HG03025 (cell line): ENCODE results near the gene EI24.
A peak's percentile ranks its signal among the peaks of the same experiment; 100 is the strongest.
"Not testable (repeated sequence)": the region's sequence is repeated elsewhere in the genome, so short reads cannot be mapped to it uniquely, and the experiment has no call there.

Experiments
- ATAC-seq: cut with Tn5 transposase; IDR thresholded peaks from one replicate; pipeline ENCODE4 v1.9.1; 2021; ENCODE audit warnings: mild to moderate bottlenecking, moderate library complexity; ENCODE audit not compliant: unreplicated experiment, low FRiP score

The EI24 gene

DNA sequence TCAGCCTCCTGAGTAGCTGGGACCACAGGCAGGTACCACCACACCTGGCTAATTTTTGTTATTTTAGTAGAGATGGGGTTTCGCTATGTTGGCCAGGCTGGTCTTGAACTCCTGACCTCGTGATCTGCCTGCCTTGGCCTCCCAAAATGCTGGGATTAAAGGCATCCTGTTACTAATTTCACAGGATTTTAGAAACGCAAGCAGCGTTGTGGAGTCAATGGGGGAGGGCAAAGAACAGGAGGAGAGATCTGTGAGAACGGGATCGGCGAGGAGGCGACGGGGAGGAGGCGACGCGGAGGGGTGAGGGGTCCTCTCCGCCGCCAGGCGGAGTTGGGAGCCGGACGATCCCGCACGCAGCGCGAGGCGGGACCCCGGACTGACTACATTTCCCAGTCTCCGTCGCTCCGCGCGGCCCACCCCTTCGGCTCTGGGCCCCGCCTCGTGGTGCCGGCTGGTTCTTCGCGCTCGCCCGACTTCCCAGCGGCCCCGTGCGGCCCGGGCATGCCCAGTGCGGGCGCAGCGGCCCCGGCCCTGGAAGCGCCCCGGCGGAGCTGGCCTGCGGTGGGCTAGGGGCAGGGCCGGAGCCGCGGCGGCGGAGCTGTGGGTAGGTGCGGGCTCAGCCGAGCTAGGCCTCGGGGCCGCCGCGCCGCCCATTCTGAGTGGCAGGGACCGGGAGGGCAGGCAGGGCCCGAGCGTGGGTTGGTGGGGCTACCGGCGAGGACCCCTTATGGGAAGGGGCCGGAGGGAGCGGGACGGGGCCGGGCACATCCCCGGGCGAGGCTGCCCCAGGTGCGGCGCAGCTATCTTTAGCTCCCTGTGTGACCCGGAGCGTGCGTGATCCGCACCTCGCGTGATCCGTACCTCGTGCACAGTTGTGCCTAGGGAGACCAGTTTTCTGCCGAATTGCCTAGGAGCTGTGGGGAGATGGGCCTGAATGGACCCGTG, at the start of gene EI24:
Gene EI24, plus strand, starts transcription at position 508 of the 945 bp plus-strand sequence. CDS start 3,051 bp downstream, outside the sequence.
- ATAC-seq = peak; percentile 98

DNA sequence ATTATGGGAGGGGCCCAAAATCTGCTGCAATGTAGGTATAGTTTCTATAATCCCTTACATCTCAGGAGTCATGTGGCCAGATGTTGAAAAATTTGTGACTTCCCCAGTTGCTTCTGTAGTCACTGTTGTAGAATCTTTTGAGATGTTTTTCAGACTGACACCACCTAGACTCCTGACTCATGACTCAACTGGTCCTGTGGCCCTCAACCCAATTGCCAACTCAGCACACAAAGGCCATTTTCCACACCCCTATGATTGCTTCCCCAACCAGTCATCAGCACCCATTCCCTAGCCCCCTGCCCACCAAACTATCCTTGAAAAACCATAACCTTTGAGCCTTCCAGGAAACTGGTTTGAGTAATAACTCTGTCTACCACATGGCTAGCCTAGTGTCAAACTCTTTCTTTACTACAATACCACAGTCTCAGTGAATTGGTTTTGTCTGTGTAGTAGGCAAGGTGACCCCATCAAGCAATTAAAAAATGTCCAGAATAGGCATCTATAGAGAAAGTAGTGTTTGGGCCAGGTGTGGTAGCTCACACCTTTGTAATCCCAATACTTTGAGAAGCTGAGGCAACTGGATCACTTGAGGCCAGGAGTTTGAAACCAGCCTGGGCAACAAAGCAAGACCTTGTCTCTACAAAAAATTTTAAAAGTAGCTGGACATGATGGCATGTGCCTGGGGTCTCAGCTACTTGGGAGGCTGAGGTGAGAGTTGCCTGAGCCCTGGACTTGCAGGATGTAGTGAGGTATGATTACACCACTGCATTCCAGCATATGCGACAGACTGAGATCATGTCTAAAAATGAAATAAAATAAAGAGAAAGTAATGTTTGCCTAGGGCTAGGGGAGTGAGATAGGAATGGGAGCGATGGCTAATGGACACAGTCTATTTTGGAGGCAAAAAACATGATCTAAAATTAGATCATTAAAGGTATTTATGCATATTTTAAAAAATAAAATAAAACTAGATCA, 49.1 kb upstream of the EI24 start:
- no peak for ATAC-seq

DNA sequence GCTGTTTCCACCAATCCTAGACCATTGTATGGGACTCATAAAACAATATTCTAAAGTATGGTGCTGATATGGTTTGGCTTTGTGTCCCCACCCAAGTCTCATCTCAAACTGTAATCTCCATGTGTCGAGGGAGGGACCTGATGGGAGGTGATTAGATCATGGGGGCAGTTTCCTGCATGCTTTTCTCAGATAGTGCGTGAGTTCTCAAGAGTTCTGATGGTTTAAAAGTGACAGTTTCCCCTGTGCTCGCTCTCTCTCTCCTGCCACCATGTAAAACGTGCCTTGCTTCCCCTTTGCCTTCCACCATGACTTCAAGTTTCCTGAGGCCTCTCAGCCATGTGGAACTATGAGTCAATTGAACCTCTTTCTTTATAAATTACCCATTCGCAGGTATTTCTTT, 44.0 kb upstream of the EI24 start:
- ATAC-seq = no peak

DNA sequence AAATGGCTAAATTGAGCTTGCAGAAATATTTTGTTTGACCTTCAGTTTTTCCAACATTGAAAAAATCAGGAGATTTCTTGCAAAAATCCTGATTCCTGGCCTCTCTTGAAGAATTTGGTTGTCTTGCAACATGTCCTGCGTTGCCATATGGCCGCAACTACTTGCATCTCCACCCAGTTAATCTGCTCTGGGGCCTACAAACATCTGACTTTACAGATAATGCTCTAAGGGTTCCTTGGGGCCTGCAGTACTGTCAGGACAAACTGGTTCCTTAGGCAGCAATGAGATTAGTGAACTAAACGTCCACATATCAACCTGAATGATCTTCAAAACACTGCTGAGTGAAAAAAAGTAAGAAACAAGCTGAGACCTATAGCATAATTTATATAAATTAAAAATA, 36.6 kb upstream of the EI24 start:
- ATAC-seq = no peak

DNA sequence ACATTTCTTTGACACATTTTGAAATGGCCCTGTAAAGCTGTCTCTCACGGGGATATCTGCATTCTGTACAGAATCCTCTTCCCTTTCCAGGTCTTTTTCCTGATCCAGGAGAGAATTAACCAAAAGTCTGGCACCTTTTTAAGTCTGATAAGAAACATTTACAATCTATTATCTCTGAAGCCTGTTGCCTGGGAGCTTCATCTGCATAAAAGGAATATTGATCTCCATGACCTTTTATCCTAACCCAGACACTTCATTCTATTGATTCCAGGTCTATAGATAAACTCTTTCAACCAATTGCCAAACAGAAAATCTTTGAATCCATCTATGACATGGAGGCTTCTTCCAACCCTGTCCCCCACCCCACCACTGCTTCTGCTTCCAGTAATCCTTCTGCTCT, 33.7 kb upstream of the EI24 start:
- ATAC-seq = no peak

DNA sequence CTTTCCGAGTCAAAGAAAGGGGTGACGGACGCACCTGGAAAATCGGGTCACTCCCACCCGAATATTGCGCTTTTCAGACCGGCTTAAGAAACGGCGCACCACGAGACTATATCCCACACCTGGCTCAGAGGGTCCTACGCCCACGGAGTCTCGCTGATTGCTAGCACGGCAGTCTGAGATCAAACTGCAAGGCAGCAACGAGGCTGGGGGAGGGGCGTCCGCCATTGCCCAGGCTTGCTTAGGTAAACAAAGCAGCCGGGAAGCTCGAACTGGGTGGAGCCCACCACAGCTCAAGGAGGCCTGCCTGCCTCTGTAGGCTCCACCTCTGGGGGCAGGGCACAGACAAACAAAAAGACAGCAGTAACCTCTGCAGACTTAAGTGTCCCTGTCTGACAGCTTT, 32.4 kb upstream of the EI24 start:
- ATAC-seq = not testable (repeated sequence)

DNA sequence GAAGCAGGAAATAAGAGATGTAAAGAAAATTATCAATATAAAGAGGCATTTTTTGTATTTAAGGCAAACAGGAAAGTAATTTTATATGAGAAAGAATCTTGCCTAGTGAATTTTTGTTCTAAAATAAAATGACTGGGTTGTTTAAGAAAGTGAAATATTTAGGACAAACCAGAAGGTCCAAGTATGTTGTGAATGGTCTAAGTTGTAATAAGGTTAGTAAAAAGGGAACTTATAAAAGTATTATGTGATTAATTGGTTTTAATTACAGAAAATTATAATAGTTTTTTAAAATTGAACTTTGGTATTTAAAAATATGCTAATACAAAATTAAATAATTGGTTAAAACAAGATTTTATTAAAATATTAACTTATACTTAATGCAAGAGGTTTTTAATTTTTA, 26.6 kb upstream of the EI24 start:
- ATAC-seq = no peak

DNA sequence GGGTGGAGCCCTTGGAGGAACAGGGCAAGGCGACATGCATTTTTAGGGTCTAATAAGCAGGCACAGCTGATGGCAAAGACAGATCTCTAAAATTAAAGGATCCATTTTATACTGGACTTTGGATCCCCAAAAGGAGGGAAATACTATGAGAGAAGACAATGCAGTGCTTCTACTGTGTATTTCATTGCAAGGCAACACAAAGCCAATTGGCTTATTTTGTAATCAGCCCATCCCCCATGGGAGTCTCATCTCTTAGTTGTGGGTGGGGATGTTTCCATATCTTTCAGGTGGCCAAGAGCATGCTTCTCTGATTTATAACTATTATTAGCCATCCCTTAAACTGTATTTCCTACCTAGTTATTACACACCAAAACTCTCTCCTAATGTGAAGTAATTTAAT, 18.5 kb upstream of the EI24 start:
- no peak for ATAC-seq

DNA sequence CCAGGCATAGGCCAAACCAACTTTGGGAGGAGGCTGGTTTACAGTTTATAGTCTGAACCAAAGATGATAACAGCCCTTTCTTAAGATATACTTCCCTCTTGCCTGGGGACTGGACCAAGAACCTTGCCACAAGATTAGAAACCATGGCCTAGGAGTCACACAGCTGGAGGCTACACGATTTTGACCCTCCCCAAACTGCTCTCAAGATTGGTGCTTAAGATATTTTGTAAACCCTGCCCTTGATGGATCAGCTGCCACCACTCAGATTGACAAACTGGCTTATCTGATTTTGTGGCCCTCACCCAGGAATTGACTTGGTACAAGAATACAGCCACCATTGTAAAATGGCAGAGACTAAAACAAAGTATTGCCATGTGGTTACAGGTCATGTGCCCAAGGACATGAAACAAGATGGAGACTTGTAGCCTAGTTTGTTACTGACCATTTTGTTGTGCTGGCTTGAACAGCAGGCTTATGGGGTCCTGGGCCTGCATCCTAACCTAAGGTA, 17.4 kb upstream of the EI24 start:
- ATAC-seq = no peak

DNA sequence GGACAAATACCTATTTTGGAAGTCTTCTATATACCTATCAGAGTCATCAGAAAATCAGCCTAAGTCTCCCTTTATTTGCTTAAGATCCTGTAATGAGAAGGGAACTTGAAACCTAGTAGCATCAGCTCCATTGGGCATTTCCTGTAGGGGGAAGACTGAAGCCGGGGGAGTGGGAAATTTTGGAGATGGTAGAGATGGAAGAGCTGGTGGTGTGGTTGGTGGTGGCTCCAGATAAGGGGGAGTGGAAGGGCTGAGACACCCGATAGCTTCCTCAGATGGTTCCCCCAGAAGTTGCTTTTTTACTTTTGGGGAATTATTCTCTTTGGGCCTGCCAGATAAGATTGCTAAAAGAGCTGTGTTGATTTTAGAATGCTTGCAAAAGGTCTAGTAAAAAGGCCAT, 16.4 kb upstream of the EI24 start:
- ATAC-seq = no peak

DNA sequence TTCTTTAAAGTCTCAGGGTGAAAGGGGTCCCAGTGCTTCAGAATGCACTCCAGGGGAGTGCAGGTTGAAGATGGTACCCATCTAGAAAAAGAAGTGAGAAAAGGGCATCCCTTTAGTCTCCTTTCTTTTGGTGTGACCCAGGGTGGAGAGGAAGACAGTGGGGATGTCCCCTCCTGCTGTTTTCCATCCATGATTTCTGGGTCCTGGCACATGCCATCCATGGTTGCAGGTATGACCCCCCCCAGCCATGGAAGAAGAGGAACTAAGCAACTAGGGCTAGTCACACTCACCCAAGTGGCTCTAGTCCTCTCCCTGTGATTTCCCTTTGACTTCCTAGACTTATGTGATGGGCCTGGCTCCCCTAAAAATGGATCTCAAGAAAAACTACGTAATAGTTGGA, 15.9 kb upstream of the EI24 start:
- no peak for ATAC-seq

DNA sequence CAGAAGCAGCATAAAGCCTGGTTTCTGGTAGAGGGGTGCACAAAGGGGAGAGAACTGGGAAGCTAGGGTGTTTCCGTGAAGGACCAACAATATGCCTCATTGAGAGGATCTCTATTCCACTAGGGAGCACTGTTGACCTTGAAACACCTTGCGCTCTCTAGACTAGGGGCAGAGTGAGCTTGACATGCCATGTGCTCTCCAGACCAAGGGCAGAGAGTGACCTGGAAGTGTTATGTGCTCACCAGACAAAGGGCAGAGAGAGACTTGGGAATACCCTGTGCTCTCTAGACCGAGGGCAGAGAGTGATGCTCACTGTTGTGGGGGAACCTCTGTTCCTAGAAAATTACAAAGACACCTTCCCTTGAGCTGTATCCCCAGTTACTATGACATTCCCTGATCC, 15.2 kb upstream of the EI24 start:
- ATAC-seq = no peak

DNA sequence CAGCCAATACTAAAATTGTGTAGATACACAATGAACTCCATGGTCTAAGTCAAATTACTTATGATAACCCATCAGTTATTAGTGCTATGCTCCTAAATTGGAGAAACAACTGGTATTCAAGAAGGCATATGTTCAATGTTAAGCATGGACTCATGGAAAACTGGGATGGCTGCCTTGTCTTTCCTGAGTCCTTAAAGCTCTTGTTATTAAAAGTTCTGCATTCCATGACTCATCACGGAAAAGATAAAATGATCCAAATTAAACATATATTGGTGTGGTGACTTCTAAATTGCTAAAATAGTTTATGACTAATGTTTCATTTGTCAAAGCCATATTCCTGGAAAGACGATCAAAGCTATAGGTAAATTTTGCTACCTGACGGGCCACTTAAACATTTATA, 9.4 kb upstream of the EI24 start:
- no peak for ATAC-seq

DNA sequence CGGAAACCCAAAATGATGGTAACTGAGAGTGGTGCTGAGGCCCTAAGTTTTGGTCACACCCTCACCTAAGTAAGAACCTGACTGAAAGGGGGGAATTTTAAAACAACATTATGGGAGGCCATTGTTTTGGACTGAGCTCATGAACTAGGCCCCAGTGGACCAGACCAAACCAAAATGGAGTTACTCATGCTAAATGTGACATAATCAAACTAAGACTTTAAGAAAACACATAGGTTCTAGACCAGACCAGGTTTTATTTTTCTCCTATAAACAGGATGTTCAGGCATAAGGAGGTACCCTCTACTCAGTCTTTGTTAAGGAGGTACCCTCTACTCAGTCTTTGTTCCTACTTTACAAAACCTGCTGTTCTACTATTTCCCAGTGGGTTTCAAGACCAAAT, 7.4 kb upstream of the EI24 start:
- ATAC-seq = no peak

DNA sequence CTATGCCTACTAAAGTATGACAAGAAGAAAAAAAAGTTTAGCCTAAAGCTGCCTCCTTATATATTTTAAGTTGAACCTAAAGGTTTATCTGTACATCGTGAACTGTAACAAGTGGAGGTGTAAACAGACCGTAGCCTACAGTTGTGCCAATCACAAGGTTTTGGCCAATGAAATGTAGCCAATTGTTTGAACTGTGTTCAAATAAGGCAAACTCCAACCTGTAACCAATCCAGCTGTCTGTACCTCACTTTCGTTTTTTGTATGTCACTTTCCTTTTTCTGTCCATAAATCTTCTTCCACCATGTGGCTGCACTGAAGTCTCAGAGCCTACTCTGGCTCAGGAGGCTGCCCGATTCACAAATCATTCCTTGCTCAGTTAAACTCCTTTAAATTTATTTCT, 6.8 kb upstream of the EI24 start:
- ATAC-seq = no peak

DNA sequence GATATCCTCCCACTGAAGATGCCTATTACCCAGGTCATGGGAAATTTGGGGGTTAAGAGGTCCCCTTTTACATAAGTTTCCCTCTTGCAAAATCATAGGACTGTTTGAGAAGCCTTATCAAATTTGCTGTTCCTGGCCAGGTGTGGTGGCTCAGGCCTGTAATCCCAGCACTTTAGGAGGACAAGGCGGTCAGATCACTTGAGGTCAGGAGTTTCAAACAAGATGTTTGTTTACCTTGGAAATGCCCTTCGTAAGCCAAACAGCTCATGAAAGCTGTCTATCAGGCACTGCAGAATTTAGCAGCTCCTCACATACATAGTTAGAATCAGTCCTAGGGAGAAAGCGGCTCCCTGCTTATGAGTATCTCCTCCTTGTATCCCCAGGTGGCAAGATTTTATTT, 4.9 kb upstream of the EI24 start:
- ATAC-seq = no peak

DNA sequence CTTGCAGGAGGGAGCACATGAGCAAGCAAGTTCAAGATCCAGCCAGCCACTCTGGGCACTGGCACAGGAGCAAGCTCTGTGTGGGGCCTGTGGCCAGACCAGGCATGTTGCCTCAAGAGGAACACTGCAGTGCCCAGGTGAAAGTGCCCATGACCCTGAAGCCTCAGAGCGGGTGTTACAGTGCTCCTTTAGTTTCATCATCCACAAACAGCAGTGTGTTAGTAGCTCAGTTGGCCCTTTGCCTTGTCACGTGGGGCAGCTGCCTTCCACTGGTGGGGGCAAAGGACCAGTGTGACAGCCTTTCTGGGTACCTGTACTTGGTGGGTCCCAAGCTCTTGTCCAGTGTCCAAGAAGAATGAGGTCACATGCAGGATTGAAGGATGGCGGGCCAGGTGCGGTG, 3.0 kb upstream of the EI24 start:
- ATAC-seq = no peak

DNA sequence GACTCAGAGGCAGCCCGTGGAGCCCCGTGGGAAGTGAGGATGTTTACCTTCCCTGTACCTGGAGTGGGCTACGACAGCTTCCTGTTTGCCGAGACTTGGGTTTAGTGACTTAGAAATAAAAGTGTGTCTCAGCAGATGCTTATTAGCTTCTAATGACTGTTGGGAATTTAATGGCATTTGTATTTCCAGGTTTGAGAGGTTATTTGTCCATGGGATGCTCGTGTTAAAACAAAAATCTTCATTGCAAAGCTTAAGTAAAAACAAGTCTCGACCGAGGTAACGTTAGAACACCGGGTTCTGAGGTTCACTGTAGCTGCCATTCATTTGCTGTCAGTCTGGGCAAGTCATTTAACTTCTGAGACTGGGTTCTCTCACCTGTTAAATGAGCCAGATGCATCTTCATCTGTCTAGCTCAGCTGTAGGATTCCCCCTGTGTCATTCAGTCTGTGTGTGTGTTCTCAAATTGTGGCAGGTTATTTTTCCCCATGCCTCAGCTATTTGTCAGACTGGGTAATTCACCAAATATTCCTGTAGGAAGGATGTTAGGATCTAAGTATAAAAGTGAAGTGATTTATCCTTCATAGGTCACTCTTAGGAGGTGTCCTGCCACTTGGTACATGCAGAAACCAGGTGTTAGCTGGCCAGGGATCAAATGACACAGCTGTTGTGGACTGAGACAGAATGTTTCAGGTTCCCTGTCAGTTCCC, 791 bp downstream of the EI24 start:
- ATAC-seq = peak; percentile 27

DNA sequence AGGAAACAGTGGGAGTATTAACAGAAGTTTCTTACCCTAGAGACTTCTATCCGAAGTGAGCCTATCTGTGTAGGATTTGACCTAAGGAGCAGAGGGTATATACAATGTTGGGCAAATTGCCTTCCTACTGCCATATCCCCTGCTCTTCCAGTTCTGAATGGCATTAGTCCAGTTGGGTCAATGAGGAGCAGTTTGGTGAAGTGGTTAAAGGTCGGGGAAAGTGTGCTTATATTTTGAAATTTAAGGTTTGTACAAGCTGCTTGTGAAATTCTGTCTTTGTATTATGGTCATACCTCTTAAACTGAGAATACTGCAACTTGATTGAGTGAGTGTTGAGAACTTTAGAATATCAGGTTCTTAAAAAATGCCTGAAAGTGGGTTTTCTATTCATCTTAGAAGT, 1.7 kb downstream of the EI24 start:
- ATAC-seq = no peak

DNA sequence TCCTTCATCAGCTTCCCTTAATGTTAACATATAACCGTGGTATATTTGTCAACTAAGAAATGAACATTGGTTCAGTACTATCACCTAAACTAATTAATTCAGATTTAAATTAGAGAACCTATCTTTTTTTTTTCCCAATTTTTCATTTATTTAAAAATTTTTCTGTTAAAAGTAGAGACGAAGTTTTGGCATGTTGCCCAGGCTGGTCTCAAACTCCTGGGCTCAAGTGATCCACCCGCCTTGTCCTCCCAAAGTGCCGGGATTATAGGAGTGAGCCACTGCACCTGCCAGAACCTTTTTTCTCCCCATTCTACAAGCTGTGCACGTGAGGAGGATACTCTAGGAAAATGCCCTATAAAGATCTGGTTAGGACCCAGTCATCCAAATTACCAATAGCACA, 3.6 kb downstream of the EI24 start:
- ATAC-seq = no peak
